Epithelial cell of proximal tubule (primary cell): ENCODE measurements around the gene CHMP2B. TPM values are rescaled to one million over a fixed set of nuclear protein-coding genes. Genes with fewer than 3 reads are reported as not detected.
"Not testable (repeated sequence)": the region's sequence is repeated elsewhere in the genome, so short reads cannot be mapped to it uniquely, and the experiment has no call there.

Source experiments
- DNase-seq: peaks from one replicate; pipeline ENCODE4 v3.0.0-alpha.2; 2011; ENCODE audit warnings: low read depth
- H3K4me3 ChIP-seq: 2 replicates; pipeline ENCODE4 v1.5.1; 2011; ENCODE audit warnings: low read depth, mild to moderate bottlenecking, low read length
- total RNA-seq: library from RNA; depleted of rRNA; stranded (reverse); fragments of >200 nt; gene quantifications from 2 replicates; pipeline ENCODE4 v1.2.3, GENCODE V29; 2015
- TF ChIP-seq, protein P1 (sequence below): conservative IDR thresholded peaks from 2 replicates; pipeline ENCODE4 v1.5.1; 2012; ENCODE audit warnings: low read depth, mild to moderate bottlenecking, low read length

Gene CHMP2B
- total RNA-seq, 1 donor from 2014 or later: 27.4 TPM

DNA sequence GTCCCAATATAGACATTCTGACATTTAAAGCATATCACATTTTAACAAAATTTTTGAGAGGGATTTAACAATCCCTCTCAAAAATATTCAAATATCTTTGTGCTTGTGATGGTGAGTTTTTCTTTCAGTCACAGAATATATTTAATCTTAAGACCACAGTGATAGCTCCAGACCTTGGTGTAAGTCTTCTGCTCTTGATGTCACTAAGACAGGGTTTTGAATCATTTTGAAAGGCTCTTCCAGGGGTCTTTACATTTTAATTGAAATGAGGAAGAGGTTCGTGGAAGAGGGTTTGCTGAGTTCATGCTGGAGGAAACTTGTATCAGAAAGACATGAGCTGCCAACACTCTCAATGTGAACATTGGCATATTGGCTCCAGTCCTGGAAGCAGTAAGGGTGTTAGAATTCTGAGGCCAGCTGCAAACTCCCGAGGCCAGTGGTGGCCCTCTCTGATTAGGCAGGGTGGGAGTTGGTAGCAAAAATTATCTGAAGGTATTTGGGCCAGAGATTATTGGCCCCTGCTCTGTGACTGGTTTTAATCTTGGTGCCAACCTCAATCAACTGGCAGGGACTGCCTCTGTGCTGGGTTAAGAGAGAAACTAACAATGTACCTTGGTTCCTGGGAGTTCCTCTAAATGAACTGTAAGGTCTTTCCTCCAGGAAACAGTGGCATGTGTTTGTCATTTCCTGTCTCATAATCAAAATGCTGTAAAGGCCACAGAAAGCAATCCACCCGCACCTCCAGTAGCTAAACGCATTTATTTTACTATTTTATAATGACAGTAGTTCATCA lies 44.0 kb downstream of the CHMP2B start:
- TF ChIP-seq, protein P1, sequence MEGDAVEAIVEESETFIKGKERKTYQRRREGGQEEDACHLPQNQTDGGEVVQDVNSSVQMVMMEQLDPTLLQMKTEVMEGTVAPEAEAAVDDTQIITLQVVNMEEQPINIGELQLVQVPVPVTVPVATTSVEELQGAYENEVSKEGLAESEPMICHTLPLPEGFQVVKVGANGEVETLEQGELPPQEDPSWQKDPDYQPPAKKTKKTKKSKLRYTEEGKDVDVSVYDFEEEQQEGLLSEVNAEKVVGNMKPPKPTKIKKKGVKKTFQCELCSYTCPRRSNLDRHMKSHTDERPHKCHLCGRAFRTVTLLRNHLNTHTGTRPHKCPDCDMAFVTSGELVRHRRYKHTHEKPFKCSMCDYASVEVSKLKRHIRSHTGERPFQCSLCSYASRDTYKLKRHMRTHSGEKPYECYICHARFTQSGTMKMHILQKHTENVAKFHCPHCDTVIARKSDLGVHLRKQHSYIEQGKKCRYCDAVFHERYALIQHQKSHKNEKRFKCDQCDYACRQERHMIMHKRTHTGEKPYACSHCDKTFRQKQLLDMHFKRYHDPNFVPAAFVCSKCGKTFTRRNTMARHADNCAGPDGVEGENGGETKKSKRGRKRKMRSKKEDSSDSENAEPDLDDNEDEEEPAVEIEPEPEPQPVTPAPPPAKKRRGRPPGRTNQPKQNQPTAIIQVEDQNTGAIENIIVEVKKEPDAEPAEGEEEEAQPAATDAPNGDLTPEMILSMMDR: no peak
- no peak overlapping the region for H3K4me3 ChIP-seq
- DNase-seq: no peak

DNA sequence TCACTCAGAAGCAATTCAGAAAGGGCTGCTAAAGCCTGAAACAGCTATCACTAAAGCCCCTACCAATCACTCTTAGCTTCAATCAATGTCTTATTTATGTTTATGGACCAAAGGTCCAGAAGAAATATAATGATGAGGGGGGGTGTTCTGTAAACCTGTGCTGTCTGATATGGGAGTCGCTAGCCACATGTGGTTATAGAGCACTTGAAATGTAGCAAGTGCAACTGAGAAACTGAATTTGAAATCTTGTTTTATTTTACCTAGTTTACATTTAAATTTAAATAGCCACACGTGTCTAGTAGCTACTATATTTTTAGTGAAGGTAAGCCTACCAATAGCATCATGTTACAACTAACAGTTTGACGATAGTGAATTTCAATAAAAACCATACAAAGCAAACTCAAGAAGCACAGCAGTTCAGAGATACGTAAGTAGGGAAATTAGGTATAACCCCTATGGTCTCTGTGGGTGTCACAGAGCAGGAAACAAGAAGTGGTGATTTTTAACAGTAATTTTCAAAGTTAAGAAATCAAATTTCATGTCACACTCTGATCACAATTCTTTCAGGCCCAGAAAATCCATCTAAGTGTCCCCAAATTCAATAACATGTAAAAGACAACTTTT lies 45.7 kb downstream of the CHMP2B start:
- TF ChIP-seq, protein P1: no peak
- H3K4me3 ChIP-seq: no peak overlapping the region

GRCh38 chr3:87276484-87276883 lies 49.4 kb downstream of the CHMP2B start, which contains the start of gene POU1F1:
Gene POU1F1 (minus strand): TSS chr3:87276584. CDS start chr3:87276462, 122 bp downstream.
- no peak for DNase-seq
- TF ChIP-seq, protein P1: no peak
- no peak within 1 kb of the TSS for H3K4me3 ChIP-seq

More for the DNA sequence above, 45.7 kb downstream of the CHMP2B start:
- no peak for DNase-seq

GRCh38 chr3:87287011-87287410 lies 59.9 kb downstream of the CHMP2B start:
- DNase-seq: peak; percentile 13
- no peak overlapping the region for H3K4me3 ChIP-seq
- TF ChIP-seq, protein P1: no peak

DNA sequence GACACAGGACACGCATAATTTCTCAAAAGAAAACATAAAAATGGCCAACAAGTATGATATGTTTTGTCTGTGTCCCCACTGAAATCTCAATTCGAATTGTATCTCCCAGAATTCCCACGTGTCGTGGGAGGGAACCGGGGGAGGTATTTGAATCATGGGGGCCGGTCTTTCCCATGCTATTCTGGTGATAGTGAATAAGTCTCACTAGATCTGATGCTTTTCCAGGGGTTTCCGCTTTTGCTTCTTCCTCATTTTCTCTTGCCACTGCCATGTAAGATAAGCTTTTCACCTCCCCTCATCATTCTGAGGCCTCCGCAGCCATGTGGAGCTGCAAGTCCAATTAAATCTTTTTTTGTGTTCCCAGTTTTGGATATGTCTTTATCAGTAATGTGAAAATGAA lies 61.3 kb downstream of the CHMP2B start:
- H3K4me3 ChIP-seq: no peak overlapping the region
- TF ChIP-seq, protein P1: no peak
- no peak for DNase-seq

- H3K4me3 ChIP-seq: no peak overlapping the region
- TF ChIP-seq, protein P1: peak; percentile 71
- no peak for DNase-seq
Observed at GRCh38 chr3:87298111-87298718, 71.1 kb downstream of the CHMP2B start.

- not testable (repeated sequence) for H3K4me3 ChIP-seq, DNase-seq
Observed at GRCh38 chr3:87305031-87305430, 77.9 kb downstream of the CHMP2B start.
